Adrenal gland (tissue), 12 donors: ENCODE measurements around the gene CCNB2. TPM values are rescaled to one million over a fixed set of nuclear protein-coding genes. Genes with fewer than 3 reads are reported as not detected.
A peak's percentile ranks its signal among the peaks of the same experiment; 100 is the strongest.

ENCODE experiments used
- DNase-seq, 7 donors: peaks; one replicate each; pipeline ENCODE4 v3.0.0-alpha.2; 2019 to 2020
- H3K27ac ChIP-seq, 5 donors: fragments of 200-600 bp; sonication (generic) in 4 of 5; 1 replicate in 3 of 5; 2 replicates in 2 of 5; pipeline versions ENCODE4 v1.5.1 to v1.8.0; 2016 to 2020; ENCODE audit warnings: mild to moderate bottlenecking in 1 of 5
- H3K27me3 ChIP-seq: fragments of 200-600 bp; 2 replicates; pipeline ENCODE4 v1.8.0; 2021
- H3K36me3 ChIP-seq, 2 donors: fragments of 200-600 bp; replicated peaks in 1 of 2; 1 replicate in 1 of 2; 2 replicates in 1 of 2; pipeline versions ENCODE4 v1.5.1 to v1.8.0; 2018 to 2022
- H3K4me1 ChIP-seq, 2 donors: fragments of 200-600 bp; replicated peaks in 1 of 2; 1 replicate in 1 of 2; 2 replicates in 1 of 2; pipeline versions ENCODE4 v1.5.1 to v1.8.0; 2018 to 2021
- H3K4me3 ChIP-seq, 4 donors: fragments of 200-600 bp; sonication (generic) in 3 of 4; one replicate each; pipeline ENCODE4 v1.5.1; 2016 to 2018
- H3K9me3 ChIP-seq, 3 donors: fragments of 200-600 bp; sonication (generic) in 1 of 3; replicated peaks in 1 of 3; 1 replicate in 2 of 3; 2 replicates in 1 of 3; pipeline versions ENCODE4 v1.5.1 to v1.8.0; 2016 to 2021
- CTCF ChIP-seq, 6 experiments: fragments of 450-650 bp in 4 of 6; fragments of 200-600 bp in 2 of 6; sonication (generic) in 1 of 6; IDR thresholded peaks; 1 replicate in 5 of 6; 2 replicates in 1 of 6; pipeline versions ENCODE4 v1.5.1 to v1.8.0; 2016 to 2021; ENCODE audit warnings: antibody characterized with exemption in 6 of 6, mild to moderate bottlenecking in 2 of 6, moderate library complexity in 1 of 6
- POLR2A ChIP-seq, 2 donors: fragments of 450-650 bp; IDR thresholded peaks; one replicate each; pipeline ENCODE4 v1.6.1; 2017; ENCODE audit warnings: antibody characterized with exemption in 2 of 2, mild to moderate bottlenecking in 2 of 2, moderate library complexity in 1 of 2
- WGBS, 4 donors: extraction: QIAGEN DNeasy Blood & Tissue Kit in 2 of 4; methylation state at CpG; one replicate each; pipeline versions ENCODE4 v1.1.5 to v1.1.7; 2013 to 2017; 5-methylcytosine and 5-hydroxymethylcytosine counted together
- intact Hi-C, 2 donors: fragments of 100-400 bp; cut with DNase I; formaldehyde crosslinking; loops; one replicate each; pipeline versions ENCODE4 v1.14.1 to v1.15.0; 2022 to 2023
- polyA plus RNA-seq, 3 donors: library from polyadenylated mRNA; stranded (reverse); fragments of 200-250 nt in 2 of 3; fragments of 350-450 nt in 1 of 3; fragmentation: Illumina TruSeq in 1 of 3; extraction: RNeasy Lipid Tissue Mini Kit (QIAGEN cat#74804) in 1 of 3; gene quantifications; one replicate each; pipeline ENCODE4 v1.2.3, GENCODE V29; 2013 to 2014
- total RNA-seq, 9 donors: library from RNA; depleted of rRNA in 4 of 9; stranded (reverse); fragments of >200 nt in 4 of 9; fragments of 120-200 nt in 1 of 9; fragmentation: NEBNext Ultra II Directional in 1 of 9; extraction: Animal tissue kit (Norgen Biotek cat#: 25700) in 1 of 9; gene quantifications; one replicate each; pipeline versions ENCODE4 v1.1.0 to v1.2.4, GENCODE V29; 2013 to 2023
- donor health status: healthy with polysubstance abuse.
- donor health status: Bipolar disorder and iron deficiency.
- donor health status: DM: yes; HTN: yes; CAD: no.
- donor health status: DM: no; HTN: no; CAD: no.
- donor health status: DM: no; HTN: no; CAD: no.
- donor health status: DM: yes; HTN: yes; CAD: no.

CCNB2 gene
- total and polyA plus RNA-seq, 12 donors = 0.37 to 15.4 (median 1.4) TPM

DNA sequence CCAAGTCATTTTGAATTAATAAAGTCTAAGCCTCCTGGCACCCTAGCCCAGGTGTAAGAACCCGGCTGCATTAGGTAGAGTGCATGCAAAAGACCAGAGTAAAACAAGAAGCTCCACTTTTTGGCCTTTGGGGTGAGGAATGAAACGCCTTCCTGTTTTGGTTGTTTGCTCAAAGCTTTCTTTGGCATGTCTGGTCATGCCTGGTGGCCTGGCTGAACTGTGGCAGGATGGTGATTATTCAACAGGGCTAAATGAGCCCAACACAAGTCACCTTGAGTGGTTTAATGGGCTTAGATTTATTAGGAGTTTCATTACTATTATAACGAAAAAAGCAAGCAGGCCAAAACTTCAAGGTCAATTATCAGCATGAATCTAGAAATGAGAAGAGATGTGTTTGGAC, 60.8 kb downstream of the CCNB2 start:
- no peak overlapping the region for H3K4me3 ChIP-seq
- TF ChIP-seq CTCF (IDR thresholded peaks at IDR 0.05) (no peak), POLR2A (IDR thresholded peaks at IDR 0.05) (no peak)
- intact Hi-C loops = no loop called here
- H3K4me1 ChIP-seq = peaks cover 16 to 22% of the 10 kb centered on the region in 2 donors
- H3K27ac ChIP-seq = no peak overlapping the region
- H3K36me3 ChIP-seq = no peaks in the 10 kb centered on the region
- no peaks in the 10 kb centered on the region for H3K9me3 ChIP-seq
- no peak for DNase-seq
- no peaks in the 10 kb centered on the region for H3K27me3 ChIP-seq
- 74 to 88% (median 75%) methylated on average over 3 of the region's 3 CpGs for WGBS, 4 donors

DNA sequence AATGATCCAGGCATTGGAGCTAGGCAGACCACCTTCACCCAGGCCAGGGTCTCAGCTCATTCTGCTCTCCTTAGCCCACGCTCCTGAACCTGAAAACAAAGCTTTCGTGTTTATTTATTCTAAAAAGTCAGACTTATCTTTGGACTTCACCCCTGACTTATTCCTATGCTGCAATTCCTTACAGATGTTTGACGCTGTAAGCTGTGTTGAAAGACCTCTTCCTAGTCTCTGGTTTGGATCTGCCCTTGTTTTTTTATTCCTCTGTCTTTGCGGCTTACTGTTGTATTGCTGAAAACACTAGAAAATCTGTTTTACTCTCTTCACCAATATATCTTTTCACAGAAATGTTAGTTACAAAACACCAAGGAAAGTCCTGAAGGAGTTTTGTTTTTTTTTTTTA, 61.2 kb downstream of the CCNB2 start:
- TF ChIP-seq POLR2A (IDR thresholded peaks at IDR 0.05) (no peak), CTCF (IDR thresholded peaks at IDR 0.05) (no peak)
- intact Hi-C loops = no loop called here
- no peaks in the 10 kb centered on the region for H3K27me3 ChIP-seq
- H3K27ac ChIP-seq = no peak overlapping the region
- DNase-seq = no peak
- no peak overlapping the region for H3K4me3 ChIP-seq
- WGBS, 4 donors = 61 to 68% (median 63%) methylated on average over 4 of the region's 4 CpGs
- no peaks in the 10 kb centered on the region for H3K9me3 ChIP-seq
- H3K36me3 ChIP-seq = no peaks in the 10 kb centered on the region
- H3K4me1 ChIP-seq = peaks cover 16 to 22% of the 10 kb centered on the region in 2 donors

DNA sequence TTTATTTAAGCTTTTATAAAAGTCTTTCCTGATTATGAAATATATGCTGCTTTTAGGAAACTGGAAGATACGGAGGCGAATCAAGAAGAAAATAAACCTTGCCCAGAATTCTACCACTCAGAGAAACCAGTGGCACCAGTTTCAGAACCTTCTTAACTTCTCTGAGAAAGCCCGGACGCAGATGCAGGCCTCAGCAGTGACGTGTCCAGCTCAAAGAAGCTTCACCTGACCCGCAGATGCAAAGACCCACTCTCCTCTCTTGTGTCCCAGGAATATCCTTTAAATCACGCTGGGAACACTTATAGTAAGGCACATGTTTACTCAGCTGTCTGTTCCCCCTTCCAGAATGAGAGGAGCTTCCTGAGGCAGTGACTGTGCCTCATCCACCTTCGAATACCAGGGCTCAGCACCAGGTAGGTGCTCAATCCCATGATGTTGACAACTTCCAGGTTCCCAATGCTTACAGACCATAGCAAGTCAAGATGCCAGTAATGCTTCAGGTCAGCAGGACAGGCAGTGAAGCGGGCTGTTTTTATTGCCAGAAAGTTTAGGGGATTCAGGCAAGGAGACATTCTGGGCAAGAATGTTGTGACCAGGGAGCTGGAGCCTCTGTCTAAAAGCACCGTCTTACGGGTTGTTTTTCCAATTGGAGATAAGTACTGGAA, 61.8 kb downstream of the CCNB2 start:
- Histone ChIP-seq H3K27ac (no peak overlapping the region), H3K4me1 (peaks cover 16 to 22% of the 10 kb centered on the region in 2 donors), H3K9me3 (no peaks in the 10 kb centered on the region), H3K27me3 (no peaks in the 10 kb centered on the region), H3K4me3 (no peak overlapping the region), H3K36me3 (no peaks in the 10 kb centered on the region)
- no peak for DNase-seq
- TF ChIP-seq CTCF (IDR thresholded peaks at IDR 0.05) (no peak), POLR2A (IDR thresholded peaks at IDR 0.05) (no peak)
- WGBS, 4 donors = 81 to 86% (median 86%) methylated on average over 11 of the region's 11 CpGs
- intact Hi-C loops = no loop called here

GRCh38 chr15:59168536-59168935, 63.6 kb downstream of the CCNB2 start:
- peak overlapping the region in 3 of 5 donors; percentile 78 to 80 (median 79) for H3K27ac ChIP-seq
- no peaks in the 10 kb centered on the region for H3K9me3 ChIP-seq
- H3K4me1 ChIP-seq = peaks cover 16 to 22% of the 10 kb centered on the region in 2 donors
- no peaks in the 10 kb centered on the region for H3K36me3 ChIP-seq
- no peak for TF ChIP-seq POLR2A (IDR thresholded peaks at IDR 0.05)
- H3K27me3 ChIP-seq = no peaks in the 10 kb centered on the region
- H3K4me3 ChIP-seq = no peak overlapping the region
- DNase-seq = peak in 5 of 7 donors; percentile 39 to 58 (median 51)
- WGBS, 4 donors = 66 to 74% (median 69%) methylated on average over 7 of the region's 7 CpGs
- intact Hi-C loops = no loop called here

GRCh38 chr15:59169251-59169708, 64.3 kb downstream of the CCNB2 start:
- intact Hi-C loops = no loop called here
- Histone ChIP-seq H3K27ac (peak overlapping the region; percentile 44 to 80 (median 78)), H3K4me3 (no peak overlapping the region), H3K9me3 (no peaks in the 10 kb centered on the region), H3K4me1 (peaks cover 16 to 22% of the 10 kb centered on the region in 2 donors), H3K36me3 (no peaks in the 10 kb centered on the region), H3K27me3 (no peaks in the 10 kb centered on the region)
- no peak for TF ChIP-seq POLR2A (IDR thresholded peaks at IDR 0.05)
- no peak for TF ChIP-seq CTCF (IDR thresholded peaks at IDR 0.05)
- 49 to 70% (median 54%) methylated on average over 3 of the region's 3 CpGs for WGBS, 4 donors
- DNase-seq = no peak
